GM21825 (cell line): ENCODE data around the gene BSX.

Experiments
- ATAC-seq: cut with Tn5 transposase; IDR thresholded peaks from one replicate; pipeline ENCODE4 v1.9.1; 2021; ENCODE audit warnings: mild to moderate bottlenecking, moderate library complexity; ENCODE audit not compliant: unreplicated experiment

The BSX gene

DNA sequence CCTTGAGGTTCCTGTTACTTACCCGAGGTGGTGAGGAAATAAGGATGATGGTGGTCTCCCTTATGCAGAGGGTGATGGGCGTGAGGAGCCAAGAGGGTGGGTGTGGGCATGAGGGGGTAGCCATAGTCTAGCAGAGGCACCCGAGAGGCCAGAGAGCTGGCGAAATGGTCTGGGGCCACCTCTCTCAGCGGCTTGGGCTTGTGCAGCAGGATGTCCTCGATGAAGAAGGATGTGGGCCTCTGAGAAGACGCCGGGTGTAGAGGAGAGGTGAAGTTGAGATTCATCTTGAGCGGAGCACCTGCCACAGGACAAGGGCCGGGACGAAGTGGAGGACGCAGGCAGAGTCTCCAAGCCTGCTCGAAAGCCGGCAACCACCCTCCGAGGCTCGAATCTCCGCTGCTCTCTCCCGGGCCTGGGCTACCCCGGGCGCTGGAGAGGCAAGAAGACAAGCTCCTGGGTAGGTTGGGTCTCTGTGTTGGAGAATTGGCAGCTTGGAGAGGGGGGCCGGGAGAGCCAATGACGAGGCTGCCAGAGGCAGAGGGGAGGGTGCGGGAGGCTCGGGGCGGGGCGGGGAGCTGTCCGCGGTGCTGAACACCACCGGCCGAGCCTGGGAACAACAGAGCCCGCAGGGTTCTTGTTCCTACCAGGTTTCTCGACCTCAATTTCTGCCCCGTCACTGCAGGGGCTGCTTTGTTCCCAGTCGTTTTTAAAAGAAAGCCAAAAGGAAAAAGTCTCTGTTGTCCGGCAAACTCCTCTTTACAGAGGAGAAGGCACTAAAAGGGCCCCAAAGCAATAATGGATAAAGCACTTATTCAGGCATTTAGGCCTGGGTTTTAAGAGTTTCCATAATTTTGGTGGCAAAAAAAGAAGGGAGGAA, at the start of gene BSX:
TSS of gene BSX (minus strand) at position 447 of the 877 bp plus-strand sequence. CDS start at position 284, 163 bp downstream.
- no peak for ATAC-seq

DNA sequence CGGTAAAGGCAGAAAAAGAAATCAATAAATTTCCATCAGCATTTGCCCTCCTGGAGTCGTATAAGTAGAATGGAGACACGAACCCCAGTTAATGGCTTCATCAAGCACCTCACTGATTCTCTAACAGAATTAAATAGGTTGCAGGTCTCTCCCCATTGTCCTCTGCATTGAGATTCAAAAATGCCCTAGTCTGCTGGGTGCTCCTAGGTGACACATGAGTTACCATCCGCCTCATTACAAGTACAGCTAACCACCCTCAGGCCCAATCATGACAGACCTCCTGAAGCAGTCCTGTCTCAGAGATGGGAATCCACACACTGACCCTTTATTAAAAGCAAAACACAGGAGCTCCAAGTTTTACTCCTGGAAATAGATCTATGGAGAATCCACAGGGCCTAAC, 48.9 kb upstream of the BSX start:
- no peak for ATAC-seq

DNA sequence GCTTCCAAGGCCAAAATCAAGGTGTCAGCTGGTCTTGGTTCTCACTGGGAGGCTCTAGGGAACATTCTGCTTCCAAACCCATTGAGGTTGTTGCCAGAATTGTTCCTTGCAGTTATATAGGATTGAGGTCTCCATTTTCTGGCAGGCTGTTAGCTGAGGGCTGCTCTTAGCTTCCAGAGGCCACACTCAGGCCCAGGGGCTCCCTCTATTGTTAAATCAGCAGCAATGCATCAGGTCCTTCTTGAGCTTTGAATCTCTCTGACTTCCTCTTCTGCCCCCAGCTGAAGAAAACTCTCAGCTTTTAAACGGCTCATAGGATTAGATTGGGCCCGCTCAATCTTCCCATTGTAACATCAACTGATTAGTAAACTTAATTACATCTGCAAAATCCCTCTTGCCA, 39.3 kb upstream of the BSX start:
- no peak for ATAC-seq

DNA sequence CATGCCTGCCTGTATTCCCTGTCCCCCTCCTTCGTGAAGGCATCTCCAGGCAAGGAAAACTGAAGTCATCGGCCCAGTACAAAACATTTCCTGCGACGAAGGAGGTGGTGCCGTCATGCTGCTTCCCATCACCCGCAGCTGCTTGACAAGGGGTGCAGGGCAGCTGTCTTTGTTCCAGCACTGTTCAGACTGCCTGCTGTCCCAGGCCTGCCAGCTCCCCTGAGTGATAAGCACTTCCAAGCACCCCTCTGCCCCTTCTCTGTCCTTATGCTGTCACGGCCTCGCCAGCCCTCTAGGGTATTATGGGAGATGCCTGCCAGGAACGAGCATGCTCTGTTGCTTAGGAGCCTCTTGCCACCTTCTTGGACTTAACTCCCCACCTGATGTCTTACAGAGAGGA, 37.1 kb upstream of the BSX start:
- ATAC-seq = no peak

DNA sequence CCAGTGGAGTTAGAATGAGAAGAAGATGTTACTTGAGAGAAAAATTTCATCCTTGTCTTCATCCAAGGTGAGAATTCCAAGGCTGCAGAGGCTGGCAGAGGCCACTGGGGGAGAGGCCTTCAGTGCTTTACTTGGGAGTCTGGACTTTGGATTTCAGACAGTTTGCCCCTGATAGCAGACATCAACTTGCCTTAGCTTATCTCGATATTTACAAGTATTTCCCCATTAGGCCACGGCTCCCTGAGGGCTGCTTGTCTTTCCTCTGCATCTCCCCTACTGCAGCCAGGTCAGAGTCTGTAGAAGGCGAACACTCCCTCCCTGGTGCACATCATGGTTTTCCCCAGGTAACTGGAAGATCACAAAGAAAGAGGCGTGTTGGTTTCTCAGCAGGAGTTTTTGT, 29.9 kb upstream of the BSX start:
- ATAC-seq = no peak

DNA sequence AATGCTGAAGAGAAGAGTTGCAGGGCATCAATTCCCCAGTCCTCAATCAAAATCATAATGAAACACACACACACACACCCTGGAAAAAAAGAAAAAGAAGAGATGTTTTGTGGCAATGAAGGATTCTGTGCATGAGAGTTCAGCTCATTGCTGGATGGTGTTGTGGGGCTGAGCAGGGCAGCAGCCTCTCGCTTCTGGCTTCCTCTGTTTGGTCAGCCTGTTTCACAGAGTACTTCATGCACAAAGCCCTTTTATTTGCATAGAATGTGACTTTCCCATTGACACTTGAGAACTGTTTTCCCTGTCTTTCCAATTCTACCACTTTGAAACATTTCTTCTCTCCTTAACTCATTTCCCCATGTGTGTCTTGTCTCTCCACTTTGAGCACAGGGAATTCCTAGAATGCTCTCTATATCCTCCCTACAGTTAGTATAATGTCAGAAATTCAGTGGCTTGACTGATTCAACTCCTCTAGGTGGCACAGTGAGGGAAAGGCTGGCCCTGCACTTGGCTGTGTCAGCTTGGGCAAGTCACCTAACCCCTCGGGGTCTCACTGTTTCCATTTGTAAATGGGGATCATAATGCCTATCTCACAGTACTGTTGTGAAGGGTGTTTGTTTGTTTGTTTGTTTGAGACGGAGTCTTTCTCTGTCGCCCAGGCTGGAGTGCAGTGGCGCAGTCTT, 25.4 kb upstream of the BSX start:
- ATAC-seq = no peak

DNA sequence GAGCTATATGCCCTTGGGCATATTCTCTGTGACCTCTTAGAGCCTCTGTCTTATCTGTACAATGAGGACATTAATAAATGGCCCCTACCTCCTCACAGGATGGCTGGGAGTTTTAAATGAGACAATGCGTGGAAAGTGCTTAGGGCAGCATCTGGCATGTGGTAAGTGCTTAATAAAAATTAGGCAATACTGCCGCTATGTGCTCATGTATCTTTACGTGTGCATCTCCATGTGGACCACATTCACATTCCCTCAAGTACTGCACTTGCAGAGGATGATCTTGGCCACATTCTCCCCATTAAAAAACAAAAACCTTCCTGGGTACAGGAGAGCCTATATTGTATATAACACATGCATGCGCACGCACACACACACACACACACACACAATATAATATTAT, 19.1 kb upstream of the BSX start:
- ATAC-seq = no peak

DNA sequence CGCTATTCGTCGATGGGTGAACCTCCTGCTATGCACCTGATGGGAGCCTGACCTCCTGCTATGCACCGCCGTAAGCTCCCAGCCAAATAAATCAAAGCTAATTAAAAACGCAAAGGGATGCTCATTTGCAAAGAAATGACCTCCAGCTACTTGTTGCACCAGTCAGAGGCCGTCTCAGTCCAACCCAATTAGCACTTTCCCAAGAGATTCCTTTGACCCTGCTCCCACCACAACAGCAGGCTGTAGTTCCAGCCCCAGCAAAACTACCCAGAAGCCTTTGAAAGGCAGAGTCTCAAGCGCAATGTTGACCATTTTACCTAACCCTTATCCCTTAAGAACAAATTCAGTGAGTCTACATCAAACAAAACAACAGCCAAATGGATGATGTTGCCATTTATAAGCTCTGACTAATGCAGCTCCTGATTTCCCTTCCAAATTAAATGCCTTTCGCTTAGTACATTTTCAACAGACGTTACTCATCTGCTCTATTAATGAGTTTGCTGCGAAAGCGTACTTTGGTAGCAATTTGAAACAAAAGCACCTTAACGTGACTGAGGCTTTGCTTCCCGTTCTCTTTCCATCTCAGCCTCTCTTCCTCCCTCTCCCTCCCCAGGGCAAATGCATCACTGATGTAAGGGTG, 17.2 kb upstream of the BSX start:
- no peak for ATAC-seq

DNA sequence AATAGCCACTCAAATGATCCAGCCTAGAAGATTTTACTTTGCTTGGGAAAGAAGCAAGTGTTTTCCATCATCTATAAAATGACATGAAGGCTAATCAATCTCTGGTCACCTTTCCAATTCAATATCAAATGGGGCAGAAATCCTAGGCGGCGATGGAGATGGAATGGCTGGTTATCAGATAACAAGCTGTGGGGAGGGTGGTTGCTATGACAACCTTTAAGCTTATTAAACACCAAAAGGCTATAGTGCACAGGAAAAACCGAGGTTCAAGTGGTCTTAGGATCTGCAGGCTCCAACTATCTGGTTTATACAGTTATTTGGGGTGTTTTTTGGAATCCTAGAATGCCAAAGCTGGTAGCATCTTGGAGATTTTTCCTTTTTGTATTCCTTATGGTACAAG, 13.9 kb upstream of the BSX start:
- no peak for ATAC-seq

DNA sequence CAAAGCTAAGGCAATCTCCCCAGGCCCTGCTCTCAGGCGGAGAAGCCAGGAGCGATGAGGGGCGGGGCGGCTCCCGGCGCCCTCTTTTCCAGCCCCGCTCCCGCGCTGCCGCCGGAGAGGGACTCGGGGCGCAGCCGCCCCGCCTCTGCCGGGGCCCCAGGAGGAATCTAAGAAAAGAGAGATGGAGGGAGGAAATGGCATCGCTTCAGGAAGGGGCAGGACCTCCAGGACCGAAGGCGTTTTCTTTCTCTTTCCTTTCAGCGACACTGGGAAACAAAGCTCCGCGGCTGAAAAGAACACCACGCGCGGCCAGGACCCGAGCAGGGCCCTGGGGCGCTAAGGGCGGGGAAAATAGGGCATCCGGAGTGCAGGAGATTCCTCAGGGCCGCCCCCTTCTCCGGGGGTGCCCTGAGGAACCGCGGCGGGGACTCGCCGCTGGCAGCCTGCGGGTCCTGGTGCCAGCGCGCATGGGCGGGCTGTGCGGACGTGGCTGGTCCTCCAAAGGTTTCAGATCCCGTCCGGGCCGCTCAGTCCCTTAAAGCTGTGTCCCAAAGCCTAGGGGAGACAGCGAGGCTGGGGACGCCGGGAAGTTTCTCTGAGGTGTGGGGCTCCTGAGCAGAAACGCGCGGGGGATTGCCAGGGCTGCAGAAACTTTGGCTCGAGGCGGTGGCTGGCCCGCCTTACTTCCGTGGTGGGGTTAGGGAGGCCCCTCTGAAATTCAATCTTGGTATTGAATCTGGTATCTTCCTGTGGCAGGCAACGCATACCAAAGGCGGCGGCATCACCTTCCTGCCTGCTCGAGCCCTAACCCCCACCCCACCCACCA, 2.8 kb upstream of the BSX start:
- no peak for ATAC-seq

DNA sequence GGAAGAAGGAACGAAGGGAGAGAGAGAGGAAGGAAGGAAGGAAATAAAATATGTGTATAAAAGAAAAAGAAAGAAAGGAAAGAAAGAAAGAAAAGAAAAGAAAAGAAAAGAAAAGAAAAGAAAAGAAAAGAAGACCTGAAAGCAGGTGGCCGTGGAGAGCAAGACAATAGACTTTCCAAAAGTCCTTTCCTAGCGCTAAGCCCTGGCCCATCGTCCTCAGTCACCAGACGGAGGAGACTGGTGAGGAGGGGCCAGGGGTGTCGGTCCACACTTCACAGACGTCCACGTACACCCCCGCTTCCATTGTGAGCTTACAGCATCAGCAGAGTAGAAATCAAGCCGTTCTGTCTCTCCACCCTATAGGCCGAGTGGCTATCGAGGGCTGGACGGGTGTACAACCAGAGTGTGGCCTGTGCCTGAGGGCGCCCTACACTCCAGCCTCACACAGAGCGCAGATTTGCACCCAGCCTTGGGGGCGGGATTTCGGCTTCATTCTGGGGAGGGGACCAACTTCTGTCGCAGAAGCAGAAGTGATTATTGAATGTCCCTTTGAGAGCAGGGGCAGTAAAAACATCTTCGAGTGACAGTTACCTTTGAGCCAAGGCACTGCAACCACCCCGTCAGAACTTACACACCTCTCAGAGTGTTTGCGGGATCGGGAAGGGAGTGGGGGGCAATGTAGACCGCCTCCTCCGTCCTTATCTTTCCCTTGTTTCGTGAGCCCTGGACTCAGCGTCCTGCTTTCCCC, 2.0 kb upstream of the BSX start:
- ATAC-seq = no peak

DNA sequence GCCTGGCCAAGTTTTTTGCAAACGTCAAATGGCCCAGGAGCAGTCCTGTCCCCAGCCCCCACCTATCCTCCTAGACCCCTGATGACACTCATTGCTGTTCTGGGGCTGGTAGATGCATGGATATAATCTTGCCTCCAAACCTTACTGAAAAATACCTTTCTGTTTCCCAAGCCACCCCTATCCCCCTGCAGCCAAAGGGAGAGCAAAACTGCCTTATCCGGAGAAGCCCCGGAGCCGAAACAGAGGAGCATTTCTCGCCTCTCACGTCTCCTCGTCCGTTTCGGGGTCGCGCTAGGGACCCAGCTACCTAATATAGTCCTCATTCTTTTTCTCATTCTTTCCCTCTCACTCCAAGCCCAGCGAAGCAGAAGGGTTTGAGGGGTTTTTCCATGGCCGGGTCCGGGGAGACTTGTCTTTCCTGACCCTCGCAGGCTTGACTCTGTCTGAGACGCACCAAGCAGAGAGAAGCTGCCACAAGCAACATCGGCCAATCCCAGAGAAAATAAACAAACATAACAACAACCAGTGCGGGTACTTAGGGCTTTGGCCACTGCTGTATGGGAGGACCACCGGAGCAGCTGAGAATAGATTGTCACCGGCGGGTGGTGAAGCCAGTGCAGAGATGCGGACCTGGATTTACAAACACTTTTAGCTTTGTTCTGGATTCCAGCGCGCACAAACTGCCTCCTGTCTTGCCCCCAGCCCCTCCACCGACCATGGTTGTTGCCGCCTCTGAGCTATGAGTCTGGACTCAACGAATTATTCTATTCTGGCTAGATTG, 1.6 kb downstream of the BSX start:
- no peak for ATAC-seq

DNA sequence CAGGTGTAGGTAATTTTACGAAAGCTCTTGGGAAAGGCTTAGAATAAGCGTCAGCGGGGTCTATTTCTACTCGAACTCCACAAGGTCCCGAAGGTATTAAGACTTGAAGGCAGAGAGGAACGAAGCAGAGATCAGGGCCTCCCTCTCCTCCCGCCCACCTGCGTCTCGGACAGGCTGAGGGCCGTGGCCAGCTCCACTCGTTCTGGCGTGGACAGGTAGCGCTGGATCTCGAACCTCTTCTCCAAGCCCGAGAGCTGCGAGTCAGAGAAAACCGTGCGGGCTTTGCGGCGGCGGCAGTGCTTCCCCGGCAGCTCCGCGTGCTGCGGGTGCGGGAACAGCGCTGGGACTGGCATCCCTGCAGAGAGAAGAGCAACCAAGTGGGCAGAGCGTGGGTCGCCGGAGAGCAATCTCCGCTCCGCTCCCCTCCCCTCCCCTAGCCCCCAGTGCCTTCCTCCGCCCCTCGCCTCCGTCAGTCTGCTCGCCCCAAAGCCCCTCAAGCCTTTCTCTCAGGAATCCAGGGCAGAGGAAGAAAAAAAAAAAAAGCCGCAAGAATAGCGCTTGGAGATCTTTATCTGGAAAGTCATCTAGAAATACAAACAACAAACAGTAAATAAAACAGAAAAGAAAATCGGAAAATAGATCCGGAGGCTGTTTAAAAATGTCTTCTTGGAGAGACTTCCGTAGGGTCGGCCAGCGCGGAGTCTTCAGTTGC, 2.4 kb downstream of the BSX start:
- ATAC-seq = no peak

DNA sequence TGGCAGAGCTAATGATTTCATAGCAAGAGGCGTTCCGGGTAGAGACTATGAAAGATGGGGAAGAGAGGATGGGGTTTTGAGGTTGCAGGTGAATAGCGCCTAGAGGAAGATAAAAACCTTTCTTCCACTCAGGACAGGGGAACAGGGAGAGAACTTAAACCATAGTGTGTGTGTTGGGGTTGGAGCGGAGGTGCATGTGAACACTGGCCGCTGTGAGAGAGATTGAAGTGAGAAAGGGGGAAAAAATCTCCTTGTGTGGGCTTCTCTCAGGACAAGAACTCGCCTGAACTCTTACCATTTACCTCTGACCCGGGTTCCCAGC, 3.4 kb downstream of the BSX start:
- ATAC-seq = no peak

DNA sequence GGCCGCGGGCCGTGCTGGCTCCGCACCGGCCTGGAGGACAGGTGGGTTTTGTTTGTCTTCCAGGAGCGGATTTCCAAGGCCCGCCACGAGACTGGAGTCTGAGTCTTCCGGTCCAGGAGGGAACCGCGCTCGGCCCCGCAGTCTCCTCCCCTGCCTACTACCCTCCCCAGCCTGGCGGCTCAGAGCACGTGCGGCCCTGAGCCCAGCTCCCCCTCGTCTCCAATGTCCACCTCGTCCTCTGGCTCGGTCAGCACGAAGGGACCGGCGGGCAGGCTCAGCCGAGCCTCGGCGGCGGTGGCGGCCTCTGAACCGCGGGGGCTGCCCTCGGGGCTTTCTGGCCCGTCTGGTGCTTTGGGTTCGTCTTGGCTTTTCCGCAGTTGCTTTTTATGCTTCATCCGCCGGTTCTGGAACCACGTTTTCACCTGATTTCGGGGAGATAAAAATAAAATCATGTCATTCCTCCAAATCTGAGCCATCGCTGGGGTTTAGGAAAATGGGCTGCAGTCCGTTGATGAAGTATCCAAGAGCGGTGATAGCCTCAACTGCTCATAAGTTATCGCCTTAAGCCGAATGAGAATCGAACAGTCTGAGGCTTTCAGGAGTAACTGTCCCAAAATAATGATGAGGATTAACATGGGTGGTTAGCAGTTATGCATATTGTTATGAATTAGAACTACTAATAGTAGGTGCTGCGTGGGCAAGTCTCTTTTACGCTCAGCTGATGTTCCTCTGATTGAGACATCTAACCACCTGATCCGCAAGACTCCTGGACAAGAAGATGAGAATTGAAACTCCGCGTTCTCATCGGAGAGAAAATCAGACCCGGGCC, 4.0 kb downstream of the BSX start:
- ATAC-seq = no peak

DNA sequence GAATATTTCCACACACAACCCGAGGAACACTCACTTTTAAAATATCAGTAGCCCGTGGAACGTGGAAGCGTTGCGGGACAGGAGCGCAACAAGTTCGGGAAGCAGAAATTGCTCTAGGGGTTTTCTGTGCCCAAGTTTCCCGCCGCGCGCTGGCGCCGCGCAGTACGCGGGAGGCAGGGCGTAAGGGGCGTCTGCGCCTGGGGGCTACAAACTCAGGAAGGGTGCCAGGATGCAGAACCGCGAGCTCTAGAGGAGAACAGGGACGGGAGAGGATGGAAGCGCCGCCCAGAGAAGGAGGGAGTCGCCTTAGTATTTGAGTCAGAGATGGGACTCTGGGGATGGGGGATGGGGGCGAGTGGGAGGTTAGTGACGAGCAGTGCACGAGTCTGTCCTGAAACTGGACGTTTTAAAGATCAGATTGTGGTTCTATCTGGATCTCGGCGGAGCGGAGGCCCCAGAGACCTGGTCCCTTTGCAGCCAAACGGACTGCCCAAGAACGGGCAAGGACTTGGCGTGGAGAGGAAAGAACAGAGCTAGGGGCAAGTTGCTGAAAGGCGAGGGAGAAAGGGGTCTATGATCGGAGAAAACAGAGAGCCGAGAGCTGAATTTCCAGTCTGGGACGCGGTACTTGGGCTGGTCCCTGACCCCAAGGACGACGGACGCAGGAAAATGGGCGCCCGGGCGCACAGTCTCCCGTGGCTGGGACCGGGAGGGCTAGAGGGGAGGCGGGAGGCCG, 4.7 kb downstream of the BSX start:
- no peak for ATAC-seq

DNA sequence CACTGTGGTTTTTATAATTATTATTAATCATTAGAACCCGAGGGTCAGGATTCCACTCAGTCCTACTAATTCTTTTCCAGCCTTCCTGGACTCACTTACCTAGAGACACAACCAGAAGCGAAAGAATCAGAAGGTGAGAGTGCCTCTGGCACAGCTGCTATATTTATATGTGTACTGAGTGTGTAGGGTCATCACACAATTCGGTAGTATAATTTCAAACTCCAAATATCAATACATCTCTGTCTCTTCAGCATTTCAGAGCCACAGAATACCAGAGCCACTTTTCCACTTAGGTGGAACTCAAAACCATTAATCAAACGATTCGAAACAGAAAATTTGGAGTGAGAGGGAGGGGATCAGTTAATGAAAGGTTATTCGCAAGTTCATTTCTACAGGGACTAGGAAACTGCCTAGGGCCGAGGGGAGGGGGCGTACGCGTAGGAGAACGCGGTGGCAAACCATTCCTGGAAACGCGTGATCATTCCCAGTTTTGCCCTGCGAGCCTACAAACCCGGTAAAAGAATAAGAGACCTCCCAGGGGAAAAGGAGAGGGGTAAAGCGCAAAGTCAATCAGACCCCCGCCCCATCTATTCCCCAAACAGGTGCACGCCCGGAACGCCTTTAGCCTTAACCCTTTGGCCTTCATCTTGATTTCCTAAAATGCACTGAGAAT, 5.4 kb downstream of the BSX start:
- no peak for ATAC-seq
